A673 (cell line): Measurements from ENCODE around the gene ZNF322. TPM values are rescaled to one million over a fixed set of nuclear protein-coding genes. Genes with fewer than 3 reads are reported as not detected.

Source experiments
- BruUV-seq: library from RNA; stranded (reverse); fragments of 400-500 nt; replicated peaks from 2 replicates; lab custom pipeline; 2021; lab: Mats Ljungman, UMichigan
- CTCF ChIA-PET: fragments of 300-600 bp; sonication (Branson Sonifier 250); formaldehyde crosslinking; loops from one replicate; lab custom pipeline; 2022; ENCODE audit warnings: antibody characterized with exemption; lab: Charles Lee
- POLR2A ChIA-PET: fragments of 300-600 bp; sonication (Branson Sonifier 250); formaldehyde crosslinking; loops from one replicate; lab custom pipeline; 2022; ENCODE audit warnings: antibody characterized with exemption; ENCODE audit not compliant: low non-redundant PET; lab: Charles Lee
- DNase-seq: peaks from one replicate; pipeline ENCODE4 v3.0.0-alpha.2; 2015; ENCODE audit warnings: low spot score
- H3K27ac ChIP-seq: fragments of 200-600 bp; sonication (generic); 2 replicates; pipeline ENCODE4 v1.5.1; 2016; ENCODE audit warnings: mixed run types, low read depth, mild to moderate bottlenecking, mixed read lengths, antibody characterized with exemption, low read length; ENCODE audit not compliant: poor library complexity, severe bottlenecking
- H3K27me3 ChIP-seq: fragments of 200-600 bp; sonication (generic); replicated peaks from 2 replicates; pipeline ENCODE4 v1.6.1; 2017; ENCODE audit warnings: mixed run types, low read depth, mild to moderate bottlenecking, mixed read lengths, antibody characterized with exemption, low read length; ENCODE audit not compliant: insufficient read depth, poor library complexity
- H3K36me3 ChIP-seq: fragments of 200-600 bp; sonication (generic); 2 replicates; pipeline ENCODE4 v1.6.1; 2016; ENCODE audit warnings: mixed run types, mild to moderate bottlenecking, mixed read lengths, antibody characterized with exemption, low read length; ENCODE audit not compliant: insufficient read depth, poor library complexity, severe bottlenecking
- H3K4me1 ChIP-seq: fragments of 200-600 bp; sonication (generic); 2 replicates; pipeline ENCODE4 v1.6.1; 2017; ENCODE audit warnings: mixed run types, mild to moderate bottlenecking, mixed read lengths, antibody characterized with exemption, low read length; ENCODE audit not compliant: insufficient read depth, poor library complexity, severe bottlenecking
- H3K4me3 ChIP-seq: fragments of 200-600 bp; sonication (generic); 2 replicates; pipeline ENCODE4 v1.5.1; 2016; ENCODE audit warnings: low read depth, mixed run types, mild to moderate bottlenecking, mixed read lengths, low read length; ENCODE audit not compliant: poor library complexity, severe bottlenecking
- H3K9me3 ChIP-seq: fragments of 200-600 bp; sonication (generic); 2 replicates; pipeline ENCODE4 v1.6.1; 2016; ENCODE audit warnings: mixed run types, low read depth, mild to moderate bottlenecking, mixed read lengths, antibody characterized with exemption, low read length; ENCODE audit not compliant: poor library complexity, severe bottlenecking
- EZH2 ChIP-seq: fragments of 200-600 bp; sonication (generic); IDR thresholded peaks from 2 replicates; pipeline ENCODE4 v1.6.1; 2017; ENCODE audit warnings: borderline replicate concordance, low read depth, mild to moderate bottlenecking, mixed read lengths, antibody characterized with exemption, low read length; ENCODE audit not compliant: poor library complexity, severe bottlenecking
- intact Hi-C: fragments of 100-400 bp; cut with micrococcal nuclease; formaldehyde crosslinking; loops from one replicate; pipeline ENCODE4 v1.10.0; 2022; ENCODE audit not compliant: unreplicated experiment
- total RNA-seq: library from RNA; stranded (reverse); gene quantifications from 2 replicates; pipeline ENCODE4 v1.2.3, GENCODE V29; 2021
- TF ChIP-seq, protein P1 (sequence below): fragments of 300-800, 200-600 bp; sonication (generic); conservative IDR thresholded peaks from 2 replicates; pipeline ENCODE4 v1.5.1; 2017; ENCODE audit warnings: low read depth, mild to moderate bottlenecking, antibody characterized with exemption, low read length, moderate library complexity, mixed read lengths

The ZNF322 gene
- total RNA-seq, 1 experiment from 2014 or later, result 21.5 TPM

DNA sequence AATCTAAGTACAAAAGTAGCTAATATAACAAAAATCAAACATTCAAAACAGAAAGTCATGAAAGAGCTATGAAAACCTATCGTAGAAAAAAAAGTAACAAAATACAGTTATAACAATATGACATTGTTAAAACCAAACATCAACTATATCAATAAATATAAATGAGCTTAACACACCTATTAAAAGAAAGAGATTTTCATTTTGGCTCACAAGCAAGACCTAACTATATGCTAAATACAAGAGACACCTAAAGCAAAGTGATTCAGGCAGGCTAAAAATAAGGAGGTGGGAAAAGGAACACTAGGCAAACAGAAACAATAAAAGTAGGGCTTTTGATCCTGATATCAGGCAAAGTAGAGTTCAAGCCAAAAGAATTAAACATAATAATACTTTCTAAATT, 13.5 kb downstream of the ZNF322 start:
- Histone ChIP-seq H3K27ac (no peak overlapping the region), H3K27me3 (no peaks in the 10 kb centered on the region), H3K4me1 (no peaks in the 10 kb centered on the region), H3K4me3 (no peak overlapping the region), H3K9me3 (peaks cover 14% of the 10 kb centered on the region), H3K36me3 (peaks cover 30% of the 10 kb centered on the region)
- BruUV-seq, result no TSS peak
- intact Hi-C loops, result no loop called here
- TF ChIP-seq, protein P1, sequence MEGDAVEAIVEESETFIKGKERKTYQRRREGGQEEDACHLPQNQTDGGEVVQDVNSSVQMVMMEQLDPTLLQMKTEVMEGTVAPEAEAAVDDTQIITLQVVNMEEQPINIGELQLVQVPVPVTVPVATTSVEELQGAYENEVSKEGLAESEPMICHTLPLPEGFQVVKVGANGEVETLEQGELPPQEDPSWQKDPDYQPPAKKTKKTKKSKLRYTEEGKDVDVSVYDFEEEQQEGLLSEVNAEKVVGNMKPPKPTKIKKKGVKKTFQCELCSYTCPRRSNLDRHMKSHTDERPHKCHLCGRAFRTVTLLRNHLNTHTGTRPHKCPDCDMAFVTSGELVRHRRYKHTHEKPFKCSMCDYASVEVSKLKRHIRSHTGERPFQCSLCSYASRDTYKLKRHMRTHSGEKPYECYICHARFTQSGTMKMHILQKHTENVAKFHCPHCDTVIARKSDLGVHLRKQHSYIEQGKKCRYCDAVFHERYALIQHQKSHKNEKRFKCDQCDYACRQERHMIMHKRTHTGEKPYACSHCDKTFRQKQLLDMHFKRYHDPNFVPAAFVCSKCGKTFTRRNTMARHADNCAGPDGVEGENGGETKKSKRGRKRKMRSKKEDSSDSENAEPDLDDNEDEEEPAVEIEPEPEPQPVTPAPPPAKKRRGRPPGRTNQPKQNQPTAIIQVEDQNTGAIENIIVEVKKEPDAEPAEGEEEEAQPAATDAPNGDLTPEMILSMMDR, result no peak
- TF ChIP-seq EZH2, result no peak
- POLR2A ChIA-PET, result no interaction called here
- CTCF ChIA-PET, result no interaction called here
- DNase-seq, result no peak

DNA sequence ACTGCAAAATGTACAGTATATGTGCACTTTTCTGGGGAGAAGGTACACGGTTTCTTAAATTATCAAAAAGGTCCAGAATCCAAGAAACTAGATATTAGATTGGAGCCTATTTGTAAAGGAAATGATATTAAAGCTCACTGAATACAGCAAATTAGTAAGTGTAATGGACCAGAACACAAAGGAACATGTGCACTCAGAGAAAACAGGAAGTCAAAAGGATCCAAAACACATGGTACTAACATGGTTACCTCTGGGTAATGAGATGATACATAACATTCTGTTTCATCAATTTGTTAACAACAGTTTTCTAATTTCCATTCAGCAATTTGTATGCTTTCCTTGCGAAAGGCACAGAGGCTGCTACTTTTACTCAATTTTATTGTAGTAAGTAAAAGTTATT, 18.7 kb downstream of the ZNF322 start:
- no TSS peak for BruUV-seq
- H3K27ac ChIP-seq, result no peak overlapping the region
- intact Hi-C loops, result no loop called here
- ChIA-PET CTCF (no interaction called here), POLR2A (no interaction called here)
- H3K4me1 ChIP-seq, result no peaks in the 10 kb centered on the region
- no peaks in the 10 kb centered on the region for H3K27me3 ChIP-seq
- peaks cover 53% of the 10 kb centered on the region for H3K36me3 ChIP-seq
- TF ChIP-seq, protein P1, result no peak
- no peak for TF ChIP-seq EZH2
- DNase-seq, result no peak
- H3K9me3 ChIP-seq, result peaks cover 18% of the 10 kb centered on the region
- H3K4me3 ChIP-seq, result no peak overlapping the region

DNA sequence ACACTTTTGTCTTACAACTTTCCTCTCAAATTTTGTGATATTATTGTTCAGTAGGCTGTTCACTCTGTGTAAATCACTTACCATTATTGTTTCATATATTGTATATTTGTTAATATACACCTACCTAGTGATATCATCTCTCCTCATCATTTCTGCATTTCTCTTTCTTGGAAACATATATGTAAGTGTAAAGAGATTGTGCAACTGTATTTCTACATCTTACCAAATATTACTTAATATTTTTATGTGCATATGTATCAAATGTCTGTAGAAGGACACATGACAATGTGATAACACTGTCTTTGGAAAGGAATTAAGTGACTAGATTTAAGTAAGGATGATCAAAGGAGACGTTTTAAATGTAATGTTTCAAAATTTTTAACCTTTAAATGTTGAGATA, 30.2 kb downstream of the ZNF322 start:
- Histone ChIP-seq H3K4me3 (no peak overlapping the region), H3K4me1 (no peaks in the 10 kb centered on the region), H3K27me3 (no peaks in the 10 kb centered on the region), H3K36me3 (no peaks in the 10 kb centered on the region), H3K9me3 (no peaks in the 10 kb centered on the region), H3K27ac (no peak overlapping the region)
- BruUV-seq, result no TSS peak
- TF ChIP-seq EZH2, result no peak
- TF ChIP-seq, protein P1, result no peak
- POLR2A ChIA-PET, result no interaction called here
- CTCF ChIA-PET, result no interaction called here
- no peak for DNase-seq
- intact Hi-C loops, result no loop called here
